HG03103 (cell line): ENCODE data around the gene MS4A4E.
"Not testable (repeated sequence)": the region's sequence is repeated elsewhere in the genome, so short reads cannot be mapped to it uniquely, and the experiment has no call there.

Experiments
- ATAC-seq: cut with Tn5 transposase; IDR thresholded peaks from one replicate; pipeline ENCODE4 v1.9.1; 2021; ENCODE audit warnings: low read depth; ENCODE audit not compliant: unreplicated experiment

MS4A4E gene

DNA sequence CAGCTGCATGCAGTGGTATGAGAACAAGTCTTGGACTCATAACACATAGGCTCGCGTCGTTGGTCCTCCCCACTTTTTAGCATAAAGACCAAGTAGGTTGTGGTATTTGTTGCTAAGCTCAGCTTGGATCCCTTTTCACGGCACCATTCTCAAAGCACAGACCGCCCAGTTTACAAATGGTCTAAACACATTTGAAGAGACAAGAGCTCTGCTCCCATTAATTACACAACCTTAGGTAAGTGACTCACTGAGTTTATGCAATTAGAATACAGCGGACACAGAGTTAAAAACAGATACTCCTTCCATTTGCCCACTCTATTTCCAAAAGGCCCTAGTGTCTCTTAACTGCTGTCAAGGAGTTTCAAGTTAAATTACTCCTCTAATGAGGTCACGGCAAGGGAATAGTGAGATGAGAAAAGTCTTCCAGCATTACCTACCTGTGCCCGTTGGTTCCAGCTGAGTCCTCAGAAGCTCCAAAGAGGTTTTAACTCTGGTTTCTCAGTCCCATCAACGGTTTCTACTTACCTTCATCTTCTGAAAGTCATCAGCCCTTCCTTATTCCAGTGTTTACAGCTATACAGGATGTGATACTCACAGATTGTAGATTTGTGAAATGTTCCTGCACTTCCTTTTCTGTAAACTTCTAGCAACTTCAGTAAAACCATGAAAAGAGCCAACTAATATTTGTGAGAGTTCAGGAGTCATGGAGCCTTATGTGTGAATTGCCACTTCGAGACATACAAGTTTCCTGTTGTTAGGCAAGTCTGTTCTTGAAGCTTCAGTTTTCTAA is 60.2 kb downstream of the MS4A4E start, which contains the start of gene MS4A6A:
MS4A6A (minus strand) TSS at position 543 of the 790 bp plus-strand sequence. CDS start 1,356 bp downstream, outside the sequence.
- ATAC-seq, result no peak

DNA sequence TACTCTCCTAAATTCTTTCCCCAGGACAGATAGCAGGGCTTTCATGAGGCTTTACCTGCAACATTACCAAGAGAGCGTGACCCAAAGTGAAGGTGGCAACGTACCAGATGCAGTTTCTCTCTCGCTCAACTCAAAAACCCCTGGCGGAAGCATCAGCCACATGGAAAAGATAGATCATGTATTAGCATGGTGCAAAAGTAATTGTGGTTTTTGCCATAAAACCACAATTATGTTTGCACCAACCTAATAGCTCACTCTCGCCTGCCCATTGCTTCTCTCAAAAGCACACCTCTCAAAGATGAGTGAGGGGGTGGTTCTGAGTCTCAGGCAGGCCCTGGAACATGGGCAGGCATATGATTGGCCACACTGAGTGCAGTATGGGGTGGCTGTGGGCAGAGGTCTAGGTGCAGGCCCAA is 67.1 kb downstream of the MS4A4E start:
- ATAC-seq, result no peak

GRCh38 chr11:60172011-60172410 is 70.9 kb downstream of the MS4A4E start:
- ATAC-seq, result no peak

DNA sequence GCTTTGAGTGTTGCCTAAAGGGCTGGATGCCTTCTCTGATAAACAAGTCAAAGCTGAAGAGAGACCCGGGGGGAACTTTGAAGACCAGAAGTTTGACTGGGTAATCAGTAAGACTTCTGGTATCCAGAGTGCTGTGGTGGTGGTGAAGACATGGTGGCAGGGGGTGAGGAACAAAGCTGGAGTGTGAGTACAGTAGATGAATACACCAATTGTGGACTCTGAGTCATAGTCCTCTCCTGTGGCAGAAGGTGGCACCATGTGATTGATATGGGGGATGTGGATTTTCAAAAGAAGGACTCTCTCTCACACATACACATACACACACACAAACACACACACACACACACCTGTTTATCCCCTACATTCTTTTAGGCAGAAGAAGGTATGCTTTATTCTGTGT is 72.4 kb downstream of the MS4A4E start:
- no peak for ATAC-seq

DNA sequence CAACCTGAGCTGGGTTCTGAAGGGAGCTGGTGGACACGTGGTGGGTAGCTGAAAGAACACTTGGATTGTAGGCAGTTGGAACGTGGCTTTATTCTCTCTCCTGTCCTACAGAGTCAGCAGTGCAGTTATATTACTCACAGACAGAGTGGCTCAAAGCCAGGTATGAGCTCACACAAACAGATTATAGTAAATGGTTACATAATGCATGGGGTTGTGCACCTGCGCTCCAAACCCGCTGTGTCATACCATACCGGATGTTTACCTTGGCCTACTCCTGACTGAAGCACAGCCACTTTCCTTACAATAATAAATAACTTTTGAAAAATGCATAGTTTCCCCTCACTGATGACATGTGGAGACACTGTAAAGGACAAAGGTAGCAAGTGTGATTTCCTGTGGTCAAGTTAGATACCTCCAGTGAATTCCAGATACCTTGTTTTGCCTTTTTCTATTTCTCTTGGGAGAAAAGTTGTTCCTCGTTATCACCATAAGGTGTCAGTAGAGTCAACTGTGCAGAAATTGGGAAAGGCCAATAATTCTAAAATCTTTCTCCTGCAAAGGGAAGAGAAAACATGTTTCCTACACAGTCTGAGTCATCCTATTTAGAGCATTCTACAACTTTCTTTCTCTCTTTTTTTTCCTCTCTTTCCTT is 73.5 kb downstream of the MS4A4E start:
- ATAC-seq, result no peak

GRCh38 chr11:60168306-60168705 is 74.6 kb downstream of the MS4A4E start:
- ATAC-seq, result no peak

GRCh38 chr11:60165951-60166350 is 77.0 kb downstream of the MS4A4E start:
- ATAC-seq, result no peak

DNA sequence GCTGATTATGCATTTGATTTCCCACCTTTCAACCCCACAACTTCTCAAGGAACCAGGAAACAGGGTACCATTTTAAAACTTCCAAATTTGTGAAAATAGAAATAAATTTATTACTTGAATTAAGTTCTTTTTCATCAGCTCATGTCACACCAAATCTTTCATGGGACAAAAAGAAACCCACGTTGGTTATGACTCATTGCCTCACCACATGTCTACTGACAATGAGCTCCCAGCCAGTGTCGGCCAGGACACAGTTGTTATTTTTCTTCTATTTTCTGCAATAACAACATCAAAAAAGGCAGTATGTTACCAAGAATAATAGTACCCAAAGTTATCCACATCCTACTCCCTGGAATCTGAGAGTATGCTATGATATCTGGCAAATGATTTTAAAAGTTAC is 77.4 kb downstream of the MS4A4E start:
- ATAC-seq, result no peak

GRCh38 chr11:60164550-60165075 is 78.3 kb downstream of the MS4A4E start:
- ATAC-seq, result no peak

- ATAC-seq, result no peak
Observed at GRCh38 chr11:60161766-60162165, 81.2 kb downstream of the MS4A4E start.

- ATAC-seq, result no peak
Observed at GRCh38 chr11:60161107-60161506, 81.8 kb downstream of the MS4A4E start.

DNA sequence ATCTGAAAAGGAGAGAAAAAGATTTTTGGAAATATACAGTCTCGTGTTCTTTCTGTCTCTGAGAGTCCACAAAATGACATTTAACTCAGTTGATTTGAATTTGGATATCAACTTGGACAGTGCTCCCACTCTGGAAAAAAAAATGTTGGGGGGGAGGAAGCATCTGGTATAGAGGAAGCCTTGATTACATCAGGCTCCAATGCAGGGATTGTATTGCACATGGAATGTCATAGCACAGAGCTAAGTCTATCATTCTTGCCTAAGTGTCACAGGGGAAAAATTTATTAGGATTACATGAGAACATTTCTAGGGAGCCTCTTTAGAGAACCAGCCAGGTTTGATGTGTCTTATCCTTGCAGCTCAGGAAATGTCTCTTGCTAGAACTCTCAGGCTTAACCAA is 83.1 kb downstream of the MS4A4E start:
- ATAC-seq, result no peak

- ATAC-seq, result no peak
Observed at GRCh38 chr11:60159284-60159683, 83.7 kb downstream of the MS4A4E start.

DNA sequence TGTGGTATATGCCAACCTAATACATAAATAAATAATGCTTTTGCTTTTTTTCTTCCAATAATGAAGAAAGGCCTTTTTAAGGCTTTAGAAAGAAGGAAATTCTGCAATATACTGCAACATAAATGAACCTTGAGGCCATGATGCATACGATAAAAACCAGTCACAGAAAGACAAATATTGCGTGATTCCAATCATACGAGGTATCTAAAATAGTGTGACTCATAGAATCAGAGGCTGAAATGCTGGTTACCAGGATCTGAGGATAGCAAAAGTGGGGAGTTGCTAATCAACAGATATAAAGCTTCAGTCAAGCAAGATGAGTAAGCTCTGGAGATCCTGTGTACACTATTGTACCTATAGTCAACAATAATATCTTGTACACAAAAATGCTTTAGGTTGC is 84.3 kb downstream of the MS4A4E start:
- no peak for ATAC-seq

DNA sequence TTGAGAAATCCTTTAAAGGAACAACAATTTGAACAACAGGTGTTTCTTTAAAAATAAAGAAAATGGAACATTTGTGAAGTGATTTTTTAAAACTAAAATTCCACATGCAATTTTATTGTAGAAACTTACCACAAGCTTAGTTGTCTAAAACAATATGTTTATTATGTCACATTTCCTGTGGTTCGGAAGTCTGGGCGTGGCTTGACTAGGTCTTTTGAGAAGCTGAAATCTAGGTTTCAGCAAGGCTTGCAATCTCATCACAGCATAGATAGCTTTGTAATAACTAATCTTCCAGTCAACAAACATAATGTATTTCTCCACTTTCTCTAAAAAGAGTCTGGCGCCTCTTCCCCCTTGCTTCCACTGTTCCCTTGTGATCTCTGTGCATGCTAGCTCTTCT is 87.0 kb downstream of the MS4A4E start:
- ATAC-seq, result no peak

- ATAC-seq, result not testable (repeated sequence)
Observed at GRCh38 chr11:60152727-60153126, 90.2 kb downstream of the MS4A4E start.

GRCh38 chr11:60150279-60150678 is 92.7 kb downstream of the MS4A4E start:
- no peak for ATAC-seq
